Gastroesophageal sphincter (tissue), 3 donors: Measurements from ENCODE around the gene AXIN2.

Experiments used
- POLR2A ChIP-seq, 2 donors: fragments of 450-650 bp; IDR thresholded peaks; one replicate each; pipeline ENCODE4 v1.6.1; 2017; ENCODE audit warnings: antibody characterized with exemption in 2 of 2, mild to moderate bottlenecking in 2 of 2, moderate library complexity in 1 of 2
- POLR2AphosphoS5 ChIP-seq: sonication (generic); formaldehyde crosslinking; IDR thresholded peaks from one replicate; pipeline ENCODE4 v1.6.1; 2017; ENCODE audit warnings: antibody characterized with exemption
- TF ChIP-seq, protein P1 (sequence below), 4 experiments: fragments of 200-600 bp in 2 of 4; fragments of 450-650 bp in 2 of 4; sonication (generic) in 1 of 4; IDR thresholded peaks; one replicate each; pipeline ENCODE4 v1.5.1; 2017 to 2019; ENCODE audit warnings: antibody characterized with exemption in 4 of 4, mild to moderate bottlenecking in 2 of 4, moderate library complexity in 2 of 4

- no peak for TF ChIP-seq POLR2AphosphoS5
- TF ChIP-seq, protein P1, sequence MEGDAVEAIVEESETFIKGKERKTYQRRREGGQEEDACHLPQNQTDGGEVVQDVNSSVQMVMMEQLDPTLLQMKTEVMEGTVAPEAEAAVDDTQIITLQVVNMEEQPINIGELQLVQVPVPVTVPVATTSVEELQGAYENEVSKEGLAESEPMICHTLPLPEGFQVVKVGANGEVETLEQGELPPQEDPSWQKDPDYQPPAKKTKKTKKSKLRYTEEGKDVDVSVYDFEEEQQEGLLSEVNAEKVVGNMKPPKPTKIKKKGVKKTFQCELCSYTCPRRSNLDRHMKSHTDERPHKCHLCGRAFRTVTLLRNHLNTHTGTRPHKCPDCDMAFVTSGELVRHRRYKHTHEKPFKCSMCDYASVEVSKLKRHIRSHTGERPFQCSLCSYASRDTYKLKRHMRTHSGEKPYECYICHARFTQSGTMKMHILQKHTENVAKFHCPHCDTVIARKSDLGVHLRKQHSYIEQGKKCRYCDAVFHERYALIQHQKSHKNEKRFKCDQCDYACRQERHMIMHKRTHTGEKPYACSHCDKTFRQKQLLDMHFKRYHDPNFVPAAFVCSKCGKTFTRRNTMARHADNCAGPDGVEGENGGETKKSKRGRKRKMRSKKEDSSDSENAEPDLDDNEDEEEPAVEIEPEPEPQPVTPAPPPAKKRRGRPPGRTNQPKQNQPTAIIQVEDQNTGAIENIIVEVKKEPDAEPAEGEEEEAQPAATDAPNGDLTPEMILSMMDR (IDR thresholded peaks at IDR 0.05): no peak
- no peak for TF ChIP-seq POLR2A (IDR thresholded peaks at IDR 0.05)
Measured at GRCh38 chr17:65572186-65572580, 10.7 kb upstream of the AXIN2 start.
